Uterus (tissue), 4 donors: Measurements from ENCODE around the gene GRK5. TPM values are rescaled to one million over a fixed set of nuclear protein-coding genes. Genes with fewer than 3 reads are reported as not detected.

Experiments used
- DNase-seq, 2 donors: peaks; one replicate each; pipeline ENCODE4 v3.0.0-alpha.2; 2019 to 2020
- H3K27ac ChIP-seq, 2 donors: fragments of 200-600 bp; sonication (generic); 1 replicate in 1 of 2; 2 replicates in 1 of 2; pipeline ENCODE4 v1.5.1; 2016 to 2018
- H3K27me3 ChIP-seq, 2 donors: fragments of 200-600 bp; sonication (generic); one replicate each; pipeline ENCODE4 v1.5.1; 2018 to 2019; ENCODE audit warnings: control low read depth in 1 of 2
- H3K36me3 ChIP-seq, 2 donors: fragments of 200-600 bp; sonication (generic); one replicate each; pipeline ENCODE4 v1.5.1; 2019; ENCODE audit warnings: control low read depth in 1 of 2
- H3K4me1 ChIP-seq, 2 donors: fragments of 200-600 bp; sonication (generic); one replicate each; pipeline ENCODE4 v1.5.1; 2018 to 2019; ENCODE audit warnings: control low read depth in 1 of 2
- H3K4me3 ChIP-seq, 2 donors: fragments of 200-600 bp; sonication (generic); 1 replicate in 1 of 2; 2 replicates in 1 of 2; pipeline ENCODE4 v1.5.1; 2018 to 2019; ENCODE audit warnings: mild to moderate bottlenecking in 1 of 2
- H3K9me3 ChIP-seq, 2 donors: fragments of 200-600 bp; sonication (generic); one replicate each; pipeline ENCODE4 v1.5.1; 2019; ENCODE audit warnings: control low read depth in 1 of 2
- POLR2A ChIP-seq, 2 donors: fragments of 450-650 bp; IDR thresholded peaks; one replicate each; pipeline ENCODE4 v1.6.1; 2016; ENCODE audit warnings: antibody characterized with exemption in 2 of 2, mild to moderate bottlenecking in 1 of 2, moderate library complexity in 1 of 2
- intact Hi-C: fragments of 100-400 bp; cut with DNase I; formaldehyde crosslinking; loops from one replicate; pipeline ENCODE4 v1.15.1; 2023; ENCODE audit warnings: low total_unique reads
- total RNA-seq, 4 donors: library from RNA; depleted of rRNA in 3 of 4; stranded (reverse); fragments of >200 nt in 3 of 4; gene quantifications; one replicate each; pipeline versions ENCODE4 v1.1.0 to v1.2.4, GENCODE V29; 2014 to 2023
- TF ChIP-seq, protein P1 (sequence below), 4 experiments: fragments of 200-600 bp in 2 of 4; fragments of 450-650 bp in 2 of 4; sonication (generic) in 2 of 4; IDR thresholded peaks; one replicate each; pipeline ENCODE4 v1.5.1; 2016 to 2019; ENCODE audit warnings: antibody characterized with exemption in 4 of 4, mild to moderate bottlenecking in 2 of 4, moderate library complexity in 1 of 4
- donor health status: DM: yes; HTN: yes; CAD: no.

The GRK5 gene
- total RNA-seq, 4 donors from 2014 or later: 11.6 to 34.6 (median 14.1) TPM

DNA sequence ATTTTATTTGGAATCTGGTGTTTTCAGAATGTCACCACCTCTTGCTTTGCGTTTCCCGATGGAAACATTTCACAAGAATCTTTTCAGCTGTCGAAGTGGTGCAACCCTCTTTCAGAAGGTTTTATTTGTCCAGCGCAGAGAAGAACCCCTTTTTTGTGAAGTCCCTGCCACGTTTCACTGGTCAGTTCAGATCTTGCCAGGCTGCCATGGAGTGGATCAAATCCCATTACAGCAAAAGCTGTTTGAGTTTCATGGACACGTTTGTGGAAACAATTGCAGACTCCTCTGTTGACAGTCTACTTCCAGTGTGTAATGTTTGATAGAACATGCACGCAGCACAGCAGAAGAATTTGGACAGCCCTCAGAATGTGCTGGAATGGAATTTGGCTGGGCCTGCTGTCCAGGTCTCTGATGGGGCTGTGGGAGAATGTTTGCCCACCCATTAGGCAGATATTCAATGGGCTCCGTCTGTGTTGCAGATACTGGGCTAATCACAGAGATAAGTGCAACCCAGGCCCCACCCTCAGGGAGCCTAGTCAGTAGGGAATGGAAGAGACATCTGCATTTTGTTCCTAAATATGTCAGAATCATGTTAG lies 143.2 kb downstream of the GRK5 start:
- Histone ChIP-seq H3K4me3 (no peak overlapping the region), H3K4me1 (peaks cover 0 to 11% of the 10 kb centered on the region in 2 donors), H3K27ac (no peak overlapping the region), H3K27me3 (no peaks in the 10 kb centered on the region), H3K9me3 (no peaks in the 10 kb centered on the region), H3K36me3 (no peaks in the 10 kb centered on the region)
- no peak for DNase-seq
- intact Hi-C loops: no loop called here
- TF ChIP-seq, protein P1, sequence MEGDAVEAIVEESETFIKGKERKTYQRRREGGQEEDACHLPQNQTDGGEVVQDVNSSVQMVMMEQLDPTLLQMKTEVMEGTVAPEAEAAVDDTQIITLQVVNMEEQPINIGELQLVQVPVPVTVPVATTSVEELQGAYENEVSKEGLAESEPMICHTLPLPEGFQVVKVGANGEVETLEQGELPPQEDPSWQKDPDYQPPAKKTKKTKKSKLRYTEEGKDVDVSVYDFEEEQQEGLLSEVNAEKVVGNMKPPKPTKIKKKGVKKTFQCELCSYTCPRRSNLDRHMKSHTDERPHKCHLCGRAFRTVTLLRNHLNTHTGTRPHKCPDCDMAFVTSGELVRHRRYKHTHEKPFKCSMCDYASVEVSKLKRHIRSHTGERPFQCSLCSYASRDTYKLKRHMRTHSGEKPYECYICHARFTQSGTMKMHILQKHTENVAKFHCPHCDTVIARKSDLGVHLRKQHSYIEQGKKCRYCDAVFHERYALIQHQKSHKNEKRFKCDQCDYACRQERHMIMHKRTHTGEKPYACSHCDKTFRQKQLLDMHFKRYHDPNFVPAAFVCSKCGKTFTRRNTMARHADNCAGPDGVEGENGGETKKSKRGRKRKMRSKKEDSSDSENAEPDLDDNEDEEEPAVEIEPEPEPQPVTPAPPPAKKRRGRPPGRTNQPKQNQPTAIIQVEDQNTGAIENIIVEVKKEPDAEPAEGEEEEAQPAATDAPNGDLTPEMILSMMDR (IDR thresholded peaks at IDR 0.05): no peak
- TF ChIP-seq POLR2A (IDR thresholded peaks at IDR 0.05): no peak

DNA sequence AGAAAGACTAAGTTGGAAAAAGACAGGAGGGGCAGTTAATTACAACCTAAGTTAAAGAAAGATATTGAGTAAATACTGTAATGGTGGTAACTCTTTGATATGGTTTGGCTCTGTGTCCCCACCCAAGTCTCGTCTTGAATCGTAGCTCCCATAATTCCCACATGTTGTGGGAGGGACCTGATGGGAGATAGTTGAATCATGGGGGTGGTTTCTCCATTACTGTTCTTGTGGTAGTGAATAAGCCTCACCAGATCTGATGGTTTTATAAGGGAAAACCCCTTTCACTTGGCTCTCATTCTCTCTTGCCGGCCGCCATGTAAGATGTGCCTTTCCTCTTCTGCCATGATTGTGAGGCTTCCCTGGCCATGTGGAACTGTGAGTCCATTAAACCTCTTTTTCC lies 143.8 kb downstream of the GRK5 start:
- no peak for TF ChIP-seq POLR2A (IDR thresholded peaks at IDR 0.05)
- TF ChIP-seq, protein P1 (IDR thresholded peaks at IDR 0.05): no peak
- no peak for DNase-seq
- H3K4me1 ChIP-seq: peaks cover 0 to 11% of the 10 kb centered on the region in 2 donors

DNA sequence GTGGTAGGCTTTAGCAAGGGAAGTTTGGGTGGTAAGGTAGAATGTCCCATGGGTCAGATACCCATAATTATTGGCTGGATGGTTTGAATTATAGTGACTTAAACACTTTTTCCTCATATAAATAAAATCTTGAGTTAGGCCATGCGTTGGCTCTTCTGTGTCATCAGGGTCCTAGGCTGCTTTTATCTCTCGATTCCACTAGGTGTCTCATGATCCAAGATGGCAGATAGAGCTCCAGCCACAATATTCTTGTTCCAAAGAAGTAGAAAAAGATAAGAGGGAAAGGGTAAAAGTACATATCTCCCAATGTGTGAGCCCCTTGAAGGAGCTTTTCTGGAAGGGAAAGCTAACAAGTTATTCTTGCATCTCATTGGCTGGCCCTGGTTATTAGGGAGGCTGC lies 144.7 kb downstream of the GRK5 start:
- Histone ChIP-seq H3K4me1 (peaks cover 0 to 11% of the 10 kb centered on the region in 2 donors), H3K4me3 (no peak overlapping the region), H3K36me3 (no peaks in the 10 kb centered on the region), H3K27me3 (no peaks in the 10 kb centered on the region), H3K27ac (no peak overlapping the region), H3K9me3 (no peaks in the 10 kb centered on the region)
- DNase-seq: no peak
- no peak for TF ChIP-seq POLR2A (IDR thresholded peaks at IDR 0.05)
- TF ChIP-seq, protein P1 (IDR thresholded peaks at IDR 0.05): no peak
- intact Hi-C loops: no loop called here

More for the DNA sequence above, 143.8 kb downstream of the GRK5 start:
- Histone ChIP-seq H3K27ac (no peak overlapping the region), H3K4me3 (no peak overlapping the region), H3K27me3 (no peaks in the 10 kb centered on the region), H3K36me3 (no peaks in the 10 kb centered on the region), H3K9me3 (no peaks in the 10 kb centered on the region)
- intact Hi-C loops: no loop called here

DNA sequence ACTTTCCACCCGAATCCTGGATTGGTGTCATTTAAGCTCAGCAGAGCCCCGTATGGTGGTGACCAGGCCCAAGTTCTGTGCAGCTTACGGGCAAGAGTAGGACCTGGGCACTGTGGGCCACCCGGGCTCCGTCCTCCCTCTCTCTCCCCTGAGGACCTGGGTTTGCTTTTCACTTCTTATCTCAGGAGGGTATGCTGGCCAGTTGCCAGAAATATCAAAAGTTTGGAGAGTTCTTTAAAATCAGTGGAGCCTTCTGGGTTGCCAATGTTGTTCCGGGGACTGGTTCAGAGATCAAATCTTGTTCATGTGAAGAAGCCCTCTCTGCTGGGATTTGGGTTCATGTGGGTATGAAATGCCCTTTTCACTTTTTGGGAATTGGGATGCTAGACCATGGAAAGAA lies 145.4 kb downstream of the GRK5 start:
- TF ChIP-seq, protein P1 (IDR thresholded peaks at IDR 0.05): no peak
- no peak for TF ChIP-seq POLR2A (IDR thresholded peaks at IDR 0.05)
- DNase-seq: no peak
- Histone ChIP-seq H3K4me3 (no peak overlapping the region), H3K9me3 (no peaks in the 10 kb centered on the region), H3K36me3 (no peaks in the 10 kb centered on the region), H3K4me1 (peaks cover 0 to 11% of the 10 kb centered on the region in 2 donors), H3K27ac (no peak overlapping the region), H3K27me3 (no peaks in the 10 kb centered on the region)
- intact Hi-C loops: no loop called here

DNA sequence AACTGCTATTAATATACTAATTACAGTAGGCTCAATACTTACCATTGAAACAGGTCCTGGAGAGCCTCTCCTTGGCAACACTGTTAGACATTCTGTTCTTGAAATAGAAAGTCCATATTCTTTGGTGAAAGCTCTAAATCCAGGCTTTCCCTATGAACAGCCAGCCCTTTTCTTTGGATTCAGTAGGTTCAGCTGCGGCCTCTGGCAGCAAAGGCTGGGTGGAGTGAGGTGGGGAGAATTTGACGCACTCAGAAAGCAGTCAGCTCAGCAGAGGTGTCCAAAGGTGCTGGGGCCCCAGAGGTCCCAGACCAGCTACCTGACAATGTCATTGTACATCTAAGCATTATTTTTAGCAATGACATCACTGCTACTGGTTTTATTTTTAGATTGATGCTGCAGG lies 146.1 kb downstream of the GRK5 start:
- H3K27ac ChIP-seq: no peak overlapping the region
- H3K4me3 ChIP-seq: no peak overlapping the region
- no peak for DNase-seq
- TF ChIP-seq, protein P1 (IDR thresholded peaks at IDR 0.05): no peak
- TF ChIP-seq POLR2A (IDR thresholded peaks at IDR 0.05): no peak
- H3K9me3 ChIP-seq: no peaks in the 10 kb centered on the region
- no peaks in the 10 kb centered on the region for H3K36me3 ChIP-seq
- H3K27me3 ChIP-seq: no peaks in the 10 kb centered on the region
- peaks cover 0 to 11% of the 10 kb centered on the region in 2 donors for H3K4me1 ChIP-seq
- intact Hi-C loops: no loop called here
